ENCODE results near the gene RAG2. TPM values are rescaled to one million over a fixed set of nuclear protein-coding genes. Genes with fewer than 3 reads are reported as not detected.

RAG2 gene
- total and polyA plus RNA-seq, 2 donors (not counting 3 experiments of a cell fraction or from before 2014, with no cell fraction given): not detected

DNA sequence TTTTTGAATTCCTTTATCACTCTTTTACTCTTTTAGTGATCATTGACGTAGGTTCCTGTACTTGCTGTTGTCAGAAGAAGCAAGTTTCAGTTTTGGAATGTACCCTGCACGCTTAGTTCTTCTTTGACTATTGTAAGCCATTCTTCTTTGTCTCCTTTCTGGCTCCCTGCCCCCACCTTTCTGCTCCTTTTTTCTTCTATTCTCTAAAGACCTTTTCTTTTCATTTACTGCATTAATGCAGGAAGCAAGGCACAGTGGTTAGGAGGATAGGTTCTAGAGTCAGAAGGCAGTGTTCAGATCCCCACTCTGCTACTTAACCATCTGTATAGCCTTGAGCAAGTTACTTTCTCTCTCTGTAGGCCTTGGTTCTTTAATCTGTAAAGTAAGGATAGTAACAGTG is 33.7 kb upstream of the RAG2 start:
- DNase-seq (ENCODE audit: low read depth, low spot score): no peak
- Histone ChIP-seq H4K20me1 (replicated peaks; ENCODE audit: control insufficient read depth, extremely low read depth, insufficient read depth, low read length) (no peaks in the 10 kb centered on the region), H3K27ac (ENCODE audit: insufficient read depth, low read depth, low read length) (no peak overlapping the region), H2AFZ (ENCODE audit: low read depth, low read length) (no peak overlapping the region), H3K4me1 (ENCODE audit: control insufficient read depth, extremely low read depth, insufficient read depth, low read length) (no peaks in the 10 kb centered on the region), H3K4me2 (ENCODE audit: insufficient read depth, low read length) (no peak overlapping the region), H3K9me3 (replicated peaks; ENCODE audit: control insufficient read depth, insufficient read depth, low read length) (no peaks in the 10 kb centered on the region), H3K27me3 (ENCODE audit: control insufficient read depth in 2 of 2, insufficient read depth in 2 of 2, low read length in 2 of 2) (no peaks in the 10 kb centered on the region), H3K4me3 (replicated peaks in 1 of 3; ENCODE audit: insufficient read depth in 1 of 3, low read depth in 1 of 3, low read length in 3 of 3) (no peak overlapping the region), H3K9me1 (replicated peaks; ENCODE audit: control insufficient read depth, extremely low read depth, insufficient read depth, low read length) (no peaks in the 10 kb centered on the region), H3K9ac (replicated peaks; ENCODE audit: extremely low read depth, insufficient read depth, low read length) (no peak overlapping the region), H3K79me2 (ENCODE audit: control insufficient read depth, insufficient read depth, low read length) (no peaks in the 10 kb centered on the region), H3K36me3 (ENCODE audit: control insufficient read depth in 2 of 2, extremely low read depth in 1 of 2, insufficient read depth in 2 of 2, low read length in 2 of 2) (no peaks in the 10 kb centered on the region)
- ChIA-PET POLR2A (no interaction called here), CTCF (no interaction called here)
- no peak for FAIRE-seq
- dilution Hi-C loops (cut with MboI; ENCODE audit: extremely low pct_ligation_motif_present, low sequenced_read_pairs) (no loop called here), intact Hi-C loops (cut with micrococcal nuclease) (no loop called here)
- no TSS peak for BruUV-seq (replicated peaks)
- TF ChIP-seq, protein P1, sequence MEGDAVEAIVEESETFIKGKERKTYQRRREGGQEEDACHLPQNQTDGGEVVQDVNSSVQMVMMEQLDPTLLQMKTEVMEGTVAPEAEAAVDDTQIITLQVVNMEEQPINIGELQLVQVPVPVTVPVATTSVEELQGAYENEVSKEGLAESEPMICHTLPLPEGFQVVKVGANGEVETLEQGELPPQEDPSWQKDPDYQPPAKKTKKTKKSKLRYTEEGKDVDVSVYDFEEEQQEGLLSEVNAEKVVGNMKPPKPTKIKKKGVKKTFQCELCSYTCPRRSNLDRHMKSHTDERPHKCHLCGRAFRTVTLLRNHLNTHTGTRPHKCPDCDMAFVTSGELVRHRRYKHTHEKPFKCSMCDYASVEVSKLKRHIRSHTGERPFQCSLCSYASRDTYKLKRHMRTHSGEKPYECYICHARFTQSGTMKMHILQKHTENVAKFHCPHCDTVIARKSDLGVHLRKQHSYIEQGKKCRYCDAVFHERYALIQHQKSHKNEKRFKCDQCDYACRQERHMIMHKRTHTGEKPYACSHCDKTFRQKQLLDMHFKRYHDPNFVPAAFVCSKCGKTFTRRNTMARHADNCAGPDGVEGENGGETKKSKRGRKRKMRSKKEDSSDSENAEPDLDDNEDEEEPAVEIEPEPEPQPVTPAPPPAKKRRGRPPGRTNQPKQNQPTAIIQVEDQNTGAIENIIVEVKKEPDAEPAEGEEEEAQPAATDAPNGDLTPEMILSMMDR (IDR thresholded peaks at IDR 0.05; ENCODE audit: extremely low read depth in 1 of 2, insufficient read depth in 1 of 2, low read depth in 1 of 2, low read length in 2 of 2): no peak

DNA sequence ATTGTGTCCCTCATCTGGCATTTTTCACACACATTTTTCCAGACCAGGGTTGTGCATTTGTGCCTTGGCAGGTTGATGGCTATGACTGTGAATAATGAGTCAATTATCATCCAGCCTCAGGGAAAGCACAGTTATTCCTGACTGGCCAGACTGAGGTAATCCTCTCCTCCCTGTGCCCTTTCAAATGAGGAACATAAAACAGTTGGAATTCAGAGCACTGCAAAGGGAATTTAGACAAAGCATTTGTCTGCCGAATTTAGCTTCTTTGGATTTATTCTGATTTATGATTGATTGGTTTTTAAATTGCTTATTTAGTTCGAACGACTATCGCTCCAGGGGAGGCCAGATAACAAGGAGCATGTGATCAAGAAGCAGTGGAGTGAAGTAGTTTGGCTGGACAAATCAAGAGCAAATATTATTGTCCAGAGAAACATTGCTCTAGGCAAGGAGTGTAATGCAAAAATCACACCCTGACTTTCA is 30.8 kb upstream of the RAG2 start:
- no peaks in the 10 kb centered on the region for H3K27me3 ChIP-seq (ENCODE audit: control insufficient read depth in 2 of 2, insufficient read depth in 2 of 2, low read length in 2 of 2)
- no peak for DNase-seq (ENCODE audit: low read depth, low spot score)
- H3K36me3 ChIP-seq (ENCODE audit: control insufficient read depth in 2 of 2, extremely low read depth in 1 of 2, insufficient read depth in 2 of 2, low read length in 2 of 2): no peaks in the 10 kb centered on the region
- no peak overlapping the region for H2AFZ ChIP-seq (ENCODE audit: low read depth, low read length)
- no peaks in the 10 kb centered on the region for H3K4me1 ChIP-seq (ENCODE audit: control insufficient read depth, extremely low read depth, insufficient read depth, low read length)
- no peak overlapping the region for H3K27ac ChIP-seq (ENCODE audit: insufficient read depth, low read depth, low read length)
- no peak overlapping the region for H3K4me2 ChIP-seq (ENCODE audit: insufficient read depth, low read length)
- H3K79me2 ChIP-seq (ENCODE audit: control insufficient read depth, insufficient read depth, low read length): no peaks in the 10 kb centered on the region
- H4K20me1 ChIP-seq (replicated peaks; ENCODE audit: control insufficient read depth, extremely low read depth, insufficient read depth, low read length): no peaks in the 10 kb centered on the region
- ChIA-PET POLR2A (no interaction called here), CTCF (interaction anchor here (1.2 to 2.3 kb wide), 3 partner anchors 64 to 118 kb away, joined by 3 to 6 read pairs (median 3); no protein-coding TSS in a partner anchor)
- TF ChIP-seq, protein P1 (IDR thresholded peaks at IDR 0.05; ENCODE audit: extremely low read depth in 1 of 2, insufficient read depth in 1 of 2, low read depth in 1 of 2, low read length in 2 of 2): no peak
- TF ChIP-seq, protein P2, sequence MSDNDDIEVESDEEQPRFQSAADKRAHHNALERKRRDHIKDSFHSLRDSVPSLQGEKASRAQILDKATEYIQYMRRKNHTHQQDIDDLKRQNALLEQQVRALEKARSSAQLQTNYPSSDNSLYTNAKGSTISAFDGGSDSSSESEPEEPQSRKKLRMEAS (IDR thresholded peaks at IDR 0.05; ENCODE audit: insufficient read depth, insufficient read length): no peak
- TF ChIP-seq FOS (IDR thresholded peaks at IDR 0.05; ENCODE audit: borderline replicate concordance, insufficient read depth, low read length) (no peak), JUN (IDR thresholded peaks at IDR 0.05; ENCODE audit: borderline replicate concordance, insufficient read depth, insufficient read length, low read depth) (no peak), GATA2 (IDR thresholded peaks at IDR 0.05; ENCODE audit: insufficient read depth, insufficient read length, low read depth, low read length) (no peak), POLR2AphosphoS5 (IDR thresholded peaks at IDR 0.05; ENCODE audit: insufficient read depth, low read depth, low read length) (no peak), EZH2 (IDR thresholded peaks at IDR 0.05; ENCODE audit: borderline replicate concordance, low read depth, low read length, severe bottlenecking) (no peak), POLR2A (IDR thresholded peaks at IDR 0.05; ENCODE audit: low read depth, low read length) (no peak), MYC (IDR thresholded peaks at IDR 0.05; ENCODE audit: low read depth, low read length) (no peak)
- dilution Hi-C loops (cut with MboI; ENCODE audit: extremely low pct_ligation_motif_present, low sequenced_read_pairs) (no loop called here), intact Hi-C loops (cut with micrococcal nuclease) (no loop called here)
- H3K4me3 ChIP-seq (replicated peaks in 1 of 3; ENCODE audit: insufficient read depth in 1 of 3, low read depth in 1 of 3, low read length in 3 of 3): no peak overlapping the region
- no peaks in the 10 kb centered on the region for H3K9me3 ChIP-seq (replicated peaks; ENCODE audit: control insufficient read depth, insufficient read depth, low read length)
- no peak for FAIRE-seq
- no peaks in the 10 kb centered on the region for H3K9me1 ChIP-seq (replicated peaks; ENCODE audit: control insufficient read depth, extremely low read depth, insufficient read depth, low read length)
- BruUV-seq (replicated peaks): no TSS peak
- no peak overlapping the region for H3K9ac ChIP-seq (replicated peaks; ENCODE audit: extremely low read depth, insufficient read depth, low read length)

Data from endothelial cell of umbilical vein (primary cell).